HAP-1 (cell line): Measurements from ENCODE around the gene ADGRA3.

Experiments used
- DNase-seq, 2 experiments: peaks; one replicate each; pipeline ENCODE4 v3.0.0-alpha.2; 2016 to 2020; ENCODE audit warnings: low spot score in 2 of 2
- H3K27me3 ChIP-seq: fragments of 250-450 bp; sonication (Bioruptor Pico); 2 replicates; pipeline ENCODE4 v1.5.1; 2020; ENCODE audit warnings: low read depth, mild to moderate bottlenecking, moderate library complexity
- H3K36me3 ChIP-seq: fragments of 250-450 bp; sonication (Bioruptor Pico); replicated peaks from 2 replicates; pipeline ENCODE4 v1.5.1; 2020; ENCODE audit warnings: mild to moderate bottlenecking
- H3K4me1 ChIP-seq: fragments of 250-450 bp; sonication (Bioruptor Pico); 2 replicates; pipeline ENCODE4 v1.5.1; 2020; ENCODE audit warnings: mild to moderate bottlenecking
- H3K4me3 ChIP-seq: fragments of 250-450 bp; sonication (Bioruptor Pico); 2 replicates; pipeline ENCODE4 v1.5.1; 2020; ENCODE audit warnings: mild to moderate bottlenecking, moderate library complexity
- H3K9me3 ChIP-seq: fragments of 250-450 bp; sonication (Bioruptor Pico); 2 replicates; pipeline ENCODE4 v1.5.1; 2020; ENCODE audit warnings: mild to moderate bottlenecking, moderate library complexity
- in situ Hi-C: fragments of 300-500 bp; cut with MboI; formaldehyde crosslinking; loops from 3 replicates; pipeline ENCODE4 v1.14.3; 2020; ENCODE audit warnings: low sequenced_read_pairs, inconsistent platforms, mixed read lengths

The ADGRA3 gene

GRCh38 chr4:22466581-22466980 is 49.3 kb downstream of the ADGRA3 start:
- in situ Hi-C loops, result no loop called here
- Histone ChIP-seq H3K9me3 (no peaks in the 10 kb centered on the region), H3K4me3 (no peak overlapping the region), H3K36me3 (peaks cover 3% of the 10 kb centered on the region), H3K27me3 (no peaks in the 10 kb centered on the region), H3K4me1 (no peaks in the 10 kb centered on the region)
- no peak for DNase-seq

DNA sequence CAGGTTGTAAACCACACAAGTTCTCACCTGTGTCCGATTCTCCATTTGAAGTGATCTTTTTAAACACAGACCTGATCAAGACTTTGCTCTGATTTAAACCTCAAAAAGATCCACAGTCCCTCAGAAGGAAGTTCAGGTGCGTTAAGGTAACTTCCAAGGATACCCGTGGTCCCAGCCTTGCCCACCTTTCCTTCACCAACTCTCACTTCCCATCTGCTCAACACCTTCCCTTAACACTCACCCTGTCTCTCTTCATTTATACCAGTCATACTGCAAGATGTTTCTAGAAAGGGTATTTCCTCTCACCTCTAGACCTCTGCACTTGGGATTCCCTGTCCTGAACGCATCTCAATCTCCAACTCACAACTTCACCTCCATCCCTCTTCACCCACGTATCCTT is 49.9 kb downstream of the ADGRA3 start:
- DNase-seq, result no peak
- H3K27me3 ChIP-seq, result no peaks in the 10 kb centered on the region

DNA sequence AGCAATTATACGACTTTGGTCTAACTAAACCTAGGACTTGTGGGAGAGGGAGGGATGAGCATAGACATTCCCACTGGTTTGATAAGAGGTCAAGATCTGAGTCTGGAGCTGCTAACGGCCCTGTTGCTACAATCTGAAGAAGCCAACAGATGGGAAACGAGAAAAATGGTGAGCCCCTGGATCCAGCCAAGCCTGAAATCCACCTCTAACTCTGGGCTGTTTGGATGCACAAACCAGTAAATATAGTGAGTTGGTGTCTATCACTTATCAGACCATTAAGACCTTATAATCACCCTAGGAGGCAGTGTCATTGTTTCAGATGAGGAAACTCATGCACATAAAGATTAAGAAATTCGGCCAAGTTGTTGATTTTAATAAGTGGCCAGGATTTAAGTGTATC is 50.5 kb downstream of the ADGRA3 start:
- no peaks in the 10 kb centered on the region; the same call in 1 of the 2 replicates for H3K36me3 ChIP-seq
- H3K27me3 ChIP-seq, result no peaks in the 10 kb centered on the region
- peaks cover 9% of the 10 kb centered on the region; the same call in 1 of the 2 replicates for H3K4me1 ChIP-seq
- in situ Hi-C loops, result no loop called here
- no peak overlapping the region for H3K4me3 ChIP-seq
- DNase-seq, result no peak
- no peaks in the 10 kb centered on the region for H3K9me3 ChIP-seq

More for the DNA sequence above, 49.9 kb downstream of the ADGRA3 start:
- Histone ChIP-seq H3K4me3 (no peak overlapping the region), H3K36me3 (peaks cover 3% of the 10 kb centered on the region), H3K9me3 (no peaks in the 10 kb centered on the region), H3K4me1 (peaks cover 3% of the 10 kb centered on the region; the same call in 1 of the 2 replicates)
- in situ Hi-C loops, result no loop called here

GRCh38 chr4:22463179-22463578 is 52.7 kb downstream of the ADGRA3 start:
- no peaks in the 10 kb centered on the region for H3K27me3 ChIP-seq
- H3K4me3 ChIP-seq, result no peak overlapping the region
- H3K9me3 ChIP-seq, result no peaks in the 10 kb centered on the region
- in situ Hi-C loops, result no loop called here
- peaks cover 15% of the 10 kb centered on the region for H3K4me1 ChIP-seq
- no peaks in the 10 kb centered on the region for H3K36me3 ChIP-seq
- DNase-seq, result peak in 1 of 2 experiments; percentile 24

GRCh38 chr4:22462688-22463087 is 53.2 kb downstream of the ADGRA3 start:
- H3K9me3 ChIP-seq, result no peaks in the 10 kb centered on the region
- no peak for DNase-seq
- peaks cover 15% of the 10 kb centered on the region for H3K4me1 ChIP-seq
- no peak overlapping the region for H3K4me3 ChIP-seq
- no peaks in the 10 kb centered on the region for H3K27me3 ChIP-seq
- in situ Hi-C loops, result no loop called here
- H3K36me3 ChIP-seq, result no peaks in the 10 kb centered on the region

- H3K27me3 ChIP-seq, result no peaks in the 10 kb centered on the region
- H3K4me1 ChIP-seq, result peaks cover 15% of the 10 kb centered on the region
- no peaks in the 10 kb centered on the region for H3K36me3 ChIP-seq
- DNase-seq, result peak in 1 of 2 experiments; percentile 37
- in situ Hi-C loops, result no loop called here
- no peak overlapping the region for H3K4me3 ChIP-seq
- no peaks in the 10 kb centered on the region for H3K9me3 ChIP-seq
Observed at GRCh38 chr4:22460266-22460665, 55.6 kb downstream of the ADGRA3 start.

DNA sequence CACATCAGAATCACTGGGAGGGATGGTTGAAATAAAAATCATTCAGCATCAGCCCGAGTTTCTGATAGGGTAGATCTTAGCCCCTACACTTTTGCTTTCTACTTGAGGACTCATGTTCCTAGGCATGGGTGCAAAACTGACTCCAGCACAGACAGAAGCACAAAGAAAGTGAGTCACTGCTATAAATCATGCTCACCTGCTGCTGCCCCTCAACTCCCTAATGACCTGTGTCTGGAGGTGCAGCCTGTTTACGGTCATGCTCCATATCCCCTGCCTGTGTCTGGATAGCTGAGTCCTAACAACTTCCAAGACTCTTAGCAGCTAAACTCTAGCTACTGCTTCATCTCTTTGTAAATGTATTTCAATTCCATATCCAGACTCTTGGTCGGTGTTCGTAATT is 57.8 kb downstream of the ADGRA3 start:
- Histone ChIP-seq H3K4me1 (peaks cover 15% of the 10 kb centered on the region), H3K27me3 (no peaks in the 10 kb centered on the region), H3K9me3 (no peaks in the 10 kb centered on the region), H3K4me3 (no peak overlapping the region), H3K36me3 (no peaks in the 10 kb centered on the region; the same call in 1 of the 2 replicates)
- in situ Hi-C loops, result no loop called here
- no peak for DNase-seq

GRCh38 chr4:22457348-22457747 is 58.5 kb downstream of the ADGRA3 start:
- Histone ChIP-seq H3K27me3 (no peaks in the 10 kb centered on the region), H3K9me3 (no peaks in the 10 kb centered on the region), H3K4me3 (no peak overlapping the region), H3K4me1 (peaks cover 15% of the 10 kb centered on the region), H3K36me3 (no peaks in the 10 kb centered on the region; the same call in 1 of the 2 replicates)
- no peak for DNase-seq
- in situ Hi-C loops, result no loop called here

DNA sequence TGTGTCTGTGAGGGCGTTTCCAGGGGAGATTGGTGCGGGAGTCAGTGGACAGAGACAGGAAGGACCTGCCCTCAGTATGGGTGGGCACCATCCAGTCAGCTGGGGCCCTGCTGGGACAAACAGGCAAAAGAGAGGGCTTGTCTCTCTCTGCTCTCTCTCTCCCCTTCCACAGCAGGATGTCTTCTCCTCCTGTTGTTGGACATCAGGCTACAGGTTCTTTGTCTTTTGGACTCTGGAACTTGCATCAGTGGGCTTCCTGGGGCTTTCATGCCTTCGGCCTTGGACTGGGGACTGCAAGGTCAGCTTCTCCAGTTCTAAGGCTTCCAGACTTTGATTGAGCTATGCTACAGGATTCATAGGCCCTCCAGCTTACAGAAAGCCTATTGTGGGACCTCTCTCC is 59.6 kb downstream of the ADGRA3 start:
- Histone ChIP-seq H3K4me3 (no peak overlapping the region), H3K4me1 (peaks cover 15% of the 10 kb centered on the region), H3K9me3 (no peaks in the 10 kb centered on the region), H3K36me3 (peaks cover 3% of the 10 kb centered on the region; the same call in 1 of the 2 replicates), H3K27me3 (no peaks in the 10 kb centered on the region)
- in situ Hi-C loops, result no loop called here
- DNase-seq, result no peak

DNA sequence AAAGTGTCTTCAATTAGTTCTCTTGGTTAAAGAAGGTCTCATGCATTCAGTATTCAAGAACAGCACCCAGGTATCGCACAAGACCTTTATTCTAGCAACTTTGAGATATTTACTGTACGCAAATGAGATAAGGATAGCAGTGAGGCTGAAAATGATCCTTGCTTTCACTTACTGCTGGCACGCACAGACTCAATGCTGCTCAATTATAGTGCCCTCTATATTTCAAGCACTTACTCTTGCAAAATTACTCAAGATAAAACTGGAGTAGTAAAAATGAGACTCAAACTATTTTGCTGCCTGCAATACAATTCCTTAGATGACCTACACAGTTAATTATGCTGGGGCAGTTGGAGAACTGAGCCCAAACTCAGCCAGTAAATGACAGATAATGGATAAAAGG is 60.9 kb downstream of the ADGRA3 start:
- peaks cover 3% of the 10 kb centered on the region; the same call in 1 of the 2 replicates for H3K36me3 ChIP-seq
- H3K4me1 ChIP-seq, result peaks cover 2% of the 10 kb centered on the region
- no peaks in the 10 kb centered on the region for H3K9me3 ChIP-seq
- H3K27me3 ChIP-seq, result no peaks in the 10 kb centered on the region
- H3K4me3 ChIP-seq, result no peak overlapping the region
- DNase-seq, result no peak
- in situ Hi-C loops, result no loop called here

DNA sequence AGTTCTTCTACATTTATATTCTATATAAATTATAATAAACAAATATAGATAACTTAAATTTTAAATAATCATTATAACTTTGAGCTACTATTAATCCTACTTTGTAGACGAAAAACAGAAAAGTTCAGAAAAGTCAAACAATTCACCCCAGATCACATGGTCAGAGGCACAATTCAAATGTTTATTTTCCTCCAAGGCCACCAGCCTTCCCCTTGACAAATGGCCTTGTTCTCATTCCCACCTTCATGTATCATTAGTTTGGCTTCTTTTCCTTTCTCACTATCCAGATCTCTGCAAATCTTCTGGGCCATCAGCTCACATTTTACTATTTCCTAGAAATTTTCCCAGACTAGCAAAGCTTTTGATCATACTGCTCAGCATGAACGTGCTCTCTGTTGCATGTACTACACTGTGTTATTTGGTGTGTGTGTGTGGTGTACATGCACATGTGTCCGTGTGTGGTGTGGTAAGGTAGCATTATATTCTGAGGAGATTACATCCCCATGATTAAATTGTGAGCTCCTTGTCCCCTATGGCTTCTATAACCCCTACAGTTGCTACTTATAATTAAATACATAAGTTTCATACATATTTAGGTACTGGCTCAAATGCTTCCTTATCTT is 61.5 kb downstream of the ADGRA3 start:
- H3K4me3 ChIP-seq, result no peak overlapping the region
- H3K36me3 ChIP-seq, result peaks cover 3% of the 10 kb centered on the region; the same call in 1 of the 2 replicates
- no peaks in the 10 kb centered on the region for H3K9me3 ChIP-seq
- in situ Hi-C loops, result no loop called here
- no peak for DNase-seq
- H3K4me1 ChIP-seq, result no peaks in the 10 kb centered on the region; the same call in 1 of the 2 replicates
- H3K27me3 ChIP-seq, result no peaks in the 10 kb centered on the region

DNA sequence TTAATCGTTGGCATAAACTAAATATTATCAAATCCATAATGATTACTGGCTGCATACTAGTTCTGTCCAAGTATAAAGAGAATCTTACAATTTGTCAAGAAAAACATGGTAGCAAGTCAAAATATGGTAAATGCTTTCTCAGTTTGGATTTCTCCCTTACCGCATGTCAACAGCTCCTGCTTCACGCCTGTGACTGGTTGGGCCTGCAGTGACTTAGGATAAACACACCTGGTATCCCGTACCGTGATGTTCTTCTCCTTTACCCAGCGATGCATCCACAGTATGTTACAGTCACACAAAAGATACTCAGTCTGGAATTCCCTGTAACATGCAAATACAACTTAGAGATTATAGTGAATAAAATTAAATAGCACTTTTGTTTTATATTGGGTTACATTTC is 71.1 kb downstream of the ADGRA3 start:
- Histone ChIP-seq H3K4me1 (no peaks in the 10 kb centered on the region), H3K36me3 (peaks cover 34% of the 10 kb centered on the region)

DNA sequence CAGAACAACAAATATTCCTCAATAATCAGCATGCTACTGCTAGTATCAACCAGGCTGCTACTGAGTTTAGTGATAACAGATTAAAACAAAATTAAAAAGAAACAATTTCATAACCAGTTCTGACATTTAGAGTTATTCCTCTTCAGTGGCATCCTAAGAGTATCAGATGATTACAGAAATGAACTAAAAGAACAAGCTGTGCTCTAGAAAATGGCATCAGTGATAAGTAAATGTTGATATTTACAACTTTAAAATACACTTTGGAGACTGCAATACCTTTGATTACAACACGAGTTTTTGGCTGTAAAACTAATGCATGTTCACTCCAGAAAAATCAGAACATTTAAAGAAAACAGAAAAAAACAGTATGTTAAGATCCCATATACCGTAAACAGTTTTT is 72.9 kb downstream of the ADGRA3 start:
- DNase-seq, result no peak
- Histone ChIP-seq H3K9me3 (no peaks in the 10 kb centered on the region), H3K27me3 (no peaks in the 10 kb centered on the region), H3K36me3 (peaks cover 34% of the 10 kb centered on the region), H3K4me3 (no peak overlapping the region), H3K4me1 (no peaks in the 10 kb centered on the region)
- in situ Hi-C loops, result no loop called here

More for the DNA sequence above, 71.1 kb downstream of the ADGRA3 start:
- Histone ChIP-seq H3K4me3 (no peak overlapping the region), H3K27me3 (no peaks in the 10 kb centered on the region), H3K9me3 (no peaks in the 10 kb centered on the region)
- in situ Hi-C loops, result no loop called here
- no peak for DNase-seq

DNA sequence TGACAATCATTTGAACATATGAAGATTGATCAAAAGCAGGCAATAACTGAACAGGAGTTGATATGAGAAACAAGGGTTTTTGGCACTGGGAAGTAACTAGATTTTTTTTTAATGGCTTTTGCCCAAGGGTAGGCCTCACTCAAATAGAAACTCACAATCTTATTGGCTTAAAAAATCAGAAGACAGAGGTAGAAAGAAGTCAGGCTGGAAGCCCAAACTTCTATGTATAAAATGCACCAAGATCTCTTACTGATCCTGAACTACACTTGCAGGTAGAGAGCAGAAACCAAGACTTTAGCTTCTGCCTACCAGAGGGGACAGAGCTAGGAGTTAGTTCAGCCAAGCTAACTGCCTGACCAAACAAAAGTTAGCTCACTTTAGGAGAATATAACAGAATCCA is 74.9 kb downstream of the ADGRA3 start:
- in situ Hi-C loops, result no loop called here
- H3K36me3 ChIP-seq, result peaks cover 34% of the 10 kb centered on the region
- DNase-seq, result no peak
- H3K4me3 ChIP-seq, result no peak overlapping the region
- no peaks in the 10 kb centered on the region for H3K9me3 ChIP-seq
- H3K4me1 ChIP-seq, result no peaks in the 10 kb centered on the region; the same call in 1 of the 2 replicates
- no peaks in the 10 kb centered on the region for H3K27me3 ChIP-seq

DNA sequence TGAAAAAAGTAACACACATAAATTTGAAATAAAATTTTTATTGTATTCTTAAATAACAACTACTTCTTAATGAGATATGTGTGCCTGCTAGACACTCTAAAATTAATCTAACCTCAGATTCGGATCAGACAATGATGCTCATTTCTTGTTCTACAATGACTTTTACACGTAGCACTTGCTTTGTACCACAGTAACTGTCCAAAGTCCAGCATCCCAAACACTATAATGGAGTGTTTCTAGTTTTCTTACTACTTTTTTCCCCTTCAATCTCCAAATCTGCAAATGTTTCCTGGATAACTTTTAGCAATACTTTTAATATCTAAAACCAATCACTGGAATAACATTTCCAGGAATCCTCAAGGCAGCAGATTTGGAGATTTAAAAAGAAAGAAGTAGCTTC is 75.9 kb downstream of the ADGRA3 start:
- no peak overlapping the region for H3K4me3 ChIP-seq
- DNase-seq, result no peak
- peaks cover 10% of the 10 kb centered on the region for H3K4me1 ChIP-seq
- H3K36me3 ChIP-seq, result peaks cover 35% of the 10 kb centered on the region
- H3K27me3 ChIP-seq, result no peaks in the 10 kb centered on the region
- no peaks in the 10 kb centered on the region for H3K9me3 ChIP-seq
- in situ Hi-C loops, result no loop called here
